Keratinocyte (primary cell): ENCODE data around the gene WASF2. TPM values are rescaled to one million over a fixed set of nuclear protein-coding genes. Genes with fewer than 3 reads are reported as not detected.

Experiments used
- DNase-seq: peaks from one replicate; pipeline ENCODE4 v3.0.0-alpha.2; 2011; ENCODE audit warnings: low read depth, missing footprints, low spot score
- FAIRE-seq: peaks from 2 replicates; lab custom pipeline; 2011; peaks lifted over from hg19 to GRCh38; lab: Jason Lieb, UNC
- H2AFZ ChIP-seq: 2 replicates; pipeline ENCODE4 v1.6.0; 2012; ENCODE audit warnings: low read length, control low read depth, inconsistent platforms; ENCODE audit not compliant: control insufficient read depth
- H3K27ac ChIP-seq: 2 replicates; pipeline ENCODE4 v1.5.1; 2011; ENCODE audit warnings: low read length; ENCODE audit not compliant: control insufficient read depth, insufficient read depth
- H3K27me3 ChIP-seq: 3 replicates; pipeline ENCODE4 v1.6.0; 2011; ENCODE audit warnings: low read length; ENCODE audit not compliant: control insufficient read depth, insufficient read depth; ENCODE audit errors: extremely low read depth
- H3K36me3 ChIP-seq, 2 experiments: 2 replicates in 1 of 2; 3 replicates in 1 of 2; pipeline ENCODE4 v1.5.1; 2011; ENCODE audit warnings: low read length in 2 of 2, mild to moderate bottlenecking in 1 of 2; ENCODE audit not compliant: control insufficient read depth in 2 of 2, insufficient read depth in 2 of 2; ENCODE audit errors: extremely low read depth in 1 of 2
- H3K4me1 ChIP-seq: 3 replicates; pipeline ENCODE4 v1.5.1; 2011; ENCODE audit warnings: low read length; ENCODE audit not compliant: control insufficient read depth, insufficient read depth; ENCODE audit errors: extremely low read depth
- H3K4me2 ChIP-seq: 3 replicates; pipeline ENCODE4 v1.6.0; 2011; ENCODE audit warnings: low read depth, low read length; ENCODE audit not compliant: control insufficient read depth, insufficient read depth; ENCODE audit errors: extremely low read depth
- H3K4me3 ChIP-seq, 3 experiments: fragments of 200-600 bp in 1 of 3; sonication (generic) in 1 of 3; 2 replicates in 2 of 3; 3 replicates in 1 of 3; pipeline ENCODE4 v1.5.1; 2011 to 2016; ENCODE audit warnings: low read length in 3 of 3, mild to moderate bottlenecking in 3 of 3, control low read depth in 2 of 3, inconsistent platforms in 1 of 3, low read depth in 1 of 3, mixed read lengths in 1 of 3, mixed run types in 1 of 3, moderate library complexity in 1 of 3; ENCODE audit not compliant: control insufficient read depth in 2 of 3, insufficient read depth in 2 of 3; ENCODE audit errors: extremely low read depth in 1 of 3
- H3K79me2 ChIP-seq: 2 replicates; pipeline ENCODE4 v1.6.0; 2012; ENCODE audit warnings: low read length; ENCODE audit not compliant: control insufficient read depth, insufficient read depth
- H3K9ac ChIP-seq: 3 replicates; pipeline ENCODE4 v1.6.0; 2011; ENCODE audit warnings: low read length; ENCODE audit not compliant: control insufficient read depth, insufficient read depth; ENCODE audit errors: extremely low read depth
- H3K9me1 ChIP-seq: 3 replicates; pipeline ENCODE4 v1.6.0; 2011; ENCODE audit warnings: low read length; ENCODE audit not compliant: control insufficient read depth, insufficient read depth; ENCODE audit errors: extremely low read depth
- H3K9me3 ChIP-seq: 2 replicates; pipeline ENCODE4 v1.5.1; 2012; ENCODE audit warnings: low read depth, low read length; ENCODE audit not compliant: control insufficient read depth
- H4K20me1 ChIP-seq: 3 replicates; pipeline ENCODE4 v1.6.0; 2011; ENCODE audit warnings: low read length; ENCODE audit not compliant: control insufficient read depth, insufficient read depth; ENCODE audit errors: extremely low read depth
- CTCF ChIP-seq, 3 experiments: IDR thresholded peaks in 1 of 3; conservative IDR thresholded peaks in 1 of 3; optimal IDR thresholded peaks in 1 of 3; 2 replicates in 2 of 3; 3 replicates in 1 of 3; pipeline versions ENCODE3 to v1.5.1; 2011; ENCODE audit warnings: low read length in 3 of 3, mild to moderate bottlenecking in 3 of 3, moderate library complexity in 2 of 3, control low read depth in 1 of 3, inconsistent platforms in 1 of 3; ENCODE audit not compliant: insufficient read depth in 2 of 3; ENCODE audit errors: extremely low read depth in 1 of 3
- EZH2 ChIP-seq: IDR thresholded peaks from one replicate; pipeline ENCODE4 v1.6.1; 2012; ENCODE audit warnings: inconsistent platforms, mild to moderate bottlenecking, low read length, moderate library complexity
- dilution Hi-C: fragments of 300-500 bp; cut with MboI; formaldehyde crosslinking; loops from one replicate; pipeline ENCODE4 v1.7.0; 2020; ENCODE audit warnings: low sequenced_read_pairs; ENCODE audit not compliant: extremely low pct_ligation_motif_present
- polyA plus RNA-seq, 5 experiments: library from polyadenylated mRNA; depleted of rRNA in 3 of 5; stranded (reverse) in 3 of 5; stranded (forward) in 1 of 5; unstranded in 1 of 5; fragments of >200 nt; gene quantifications; 1 replicate in 1 of 5; 2 replicates in 3 of 5; 3 replicates in 1 of 5; pipeline versions ENCODE4 v1.2.1 to v1.2.3, GENCODE V29; 2011 to 2012; ENCODE audit warnings: missing spikeins in 2 of 5, low read depth in 1 of 5, low replicate concordance in 1 of 5

WASF2 gene
- polyA plus RNA-seq, 1 donor (not counting 4 experiments of a cell fraction or from before 2014, with no cell fraction given): 42.9 TPM

DNA sequence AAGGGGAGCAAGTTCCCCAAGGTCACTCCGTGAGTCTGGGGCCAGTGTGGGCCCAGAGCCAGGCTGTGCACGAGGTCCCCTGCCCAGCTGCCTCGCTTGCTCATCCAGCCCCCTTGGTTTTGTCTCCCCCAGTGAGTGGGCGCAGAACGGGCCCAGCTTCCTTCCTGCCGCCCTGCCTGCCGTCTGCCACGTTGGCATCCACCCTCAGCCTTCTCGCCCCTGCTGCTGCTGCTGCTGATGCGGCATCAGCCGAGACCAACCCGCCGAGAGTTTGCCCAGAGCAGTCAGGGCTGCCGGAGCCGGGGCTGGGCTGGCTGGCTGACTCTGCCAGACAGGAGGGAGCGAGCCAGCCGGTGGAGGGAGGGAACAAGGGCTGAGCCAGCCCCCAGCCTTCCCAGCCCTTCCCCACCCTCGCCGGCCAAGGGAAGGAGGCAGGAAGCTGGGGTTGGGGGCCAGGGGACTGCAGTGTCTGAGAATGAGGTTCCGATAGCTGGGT lies 31.4 kb upstream of the WASF2 start:
- Histone ChIP-seq H3K36me3 (no peaks in the 10 kb centered on the region), H3K9me1 (peaks cover 2% of the 10 kb centered on the region), H3K4me3 (no peak overlapping the region), H3K27me3 (no peaks in the 10 kb centered on the region), H3K9ac (peak overlapping the region; percentile 76), H4K20me1 (no peaks in the 10 kb centered on the region), H3K79me2 (no peaks in the 10 kb centered on the region), H3K9me3 (no peaks in the 10 kb centered on the region), H3K4me1 (peaks cover 78% of the 10 kb centered on the region), H3K27ac (peak overlapping the region; percentile 76), H3K4me2 (peak overlapping the region; percentile 63), H2AFZ (peak overlapping the region; percentile 28)
- TF ChIP-seq EZH2 (no peak), CTCF (optimal IDR thresholded peaks at IDR 0.05 in 1 of 3, IDR thresholded peaks at IDR 0.05 in 1 of 3, conservative IDR thresholded peaks at IDR 0.05 in 1 of 3; ENCODE audit: extremely low read depth in 1 of 3, insufficient read depth in 2 of 3, low read length in 3 of 3) (no peak)
- DNase-seq (no peak), FAIRE-seq (no peak)
- dilution Hi-C loops: no loop called here

DNA sequence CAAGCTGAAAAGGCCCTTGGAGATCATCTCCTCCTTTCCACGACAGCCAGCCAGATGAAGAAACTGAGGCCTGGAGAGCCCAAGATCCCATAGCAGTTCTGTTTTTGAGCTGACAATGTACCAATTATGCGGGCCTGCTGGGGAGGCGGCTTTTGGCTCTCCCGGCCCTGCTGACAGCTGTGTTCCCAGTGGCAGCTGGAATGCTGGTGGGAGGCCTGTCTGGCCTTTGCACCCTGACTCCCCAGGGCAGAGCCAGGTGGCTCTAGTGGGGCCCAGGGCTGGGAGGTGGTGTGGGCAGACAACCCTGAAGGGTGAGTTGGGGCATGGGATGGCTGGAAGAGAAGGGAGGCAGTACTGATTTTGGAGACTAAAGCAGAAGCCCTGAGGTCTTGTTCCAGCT lies 30.7 kb upstream of the WASF2 start:
- Histone ChIP-seq H3K27ac (no peak overlapping the region), H3K4me3 (no peak overlapping the region), H3K9ac (no peak overlapping the region), H3K27me3 (no peaks in the 10 kb centered on the region), H2AFZ (no peak overlapping the region), H3K79me2 (no peaks in the 10 kb centered on the region), H4K20me1 (no peaks in the 10 kb centered on the region), H3K9me3 (no peaks in the 10 kb centered on the region), H3K4me2 (no peak overlapping the region), H3K36me3 (no peaks in the 10 kb centered on the region), H3K9me1 (peaks cover 2% of the 10 kb centered on the region), H3K4me1 (peaks cover 71% of the 10 kb centered on the region)
- DNase-seq: no peak
- FAIRE-seq: no peak
- no peak for TF ChIP-seq EZH2
- TF ChIP-seq CTCF (optimal IDR thresholded peaks at IDR 0.05 in 1 of 3, IDR thresholded peaks at IDR 0.05 in 1 of 3, conservative IDR thresholded peaks at IDR 0.05 in 1 of 3; ENCODE audit: extremely low read depth in 1 of 3, insufficient read depth in 2 of 3, low read length in 3 of 3): no peak
- dilution Hi-C loops: no loop called here
